Keratinocyte (primary cell): ENCODE data around the gene FTCD. TPM values are rescaled to one million over a fixed set of nuclear protein-coding genes. Genes with fewer than 3 reads are reported as not detected.

Source experiments
- DNase-seq: peaks from one replicate; pipeline ENCODE4 v3.0.0-alpha.2; 2011; ENCODE audit warnings: low read depth, missing footprints, low spot score
- FAIRE-seq: peaks from 2 replicates; lab custom pipeline; 2011; peaks lifted over from hg19 to GRCh38; lab: Jason Lieb, UNC
- H2AFZ ChIP-seq: 2 replicates; pipeline ENCODE4 v1.6.0; 2012; ENCODE audit warnings: low read length, control low read depth, inconsistent platforms; ENCODE audit not compliant: control insufficient read depth
- H3K27ac ChIP-seq: 2 replicates; pipeline ENCODE4 v1.5.1; 2011; ENCODE audit warnings: low read length; ENCODE audit not compliant: control insufficient read depth, insufficient read depth
- H3K27me3 ChIP-seq: 3 replicates; pipeline ENCODE4 v1.6.0; 2011; ENCODE audit warnings: low read length; ENCODE audit not compliant: control insufficient read depth, insufficient read depth; ENCODE audit errors: extremely low read depth
- H3K36me3 ChIP-seq, 2 experiments: 2 replicates in 1 of 2; 3 replicates in 1 of 2; pipeline ENCODE4 v1.5.1; 2011; ENCODE audit warnings: low read length in 2 of 2, mild to moderate bottlenecking in 1 of 2; ENCODE audit not compliant: control insufficient read depth in 2 of 2, insufficient read depth in 2 of 2; ENCODE audit errors: extremely low read depth in 1 of 2
- H3K4me1 ChIP-seq: 3 replicates; pipeline ENCODE4 v1.5.1; 2011; ENCODE audit warnings: low read length; ENCODE audit not compliant: control insufficient read depth, insufficient read depth; ENCODE audit errors: extremely low read depth
- H3K4me2 ChIP-seq: 3 replicates; pipeline ENCODE4 v1.6.0; 2011; ENCODE audit warnings: low read depth, low read length; ENCODE audit not compliant: control insufficient read depth, insufficient read depth; ENCODE audit errors: extremely low read depth
- H3K4me3 ChIP-seq, 3 experiments: fragments of 200-600 bp in 1 of 3; sonication (generic) in 1 of 3; 2 replicates in 2 of 3; 3 replicates in 1 of 3; pipeline ENCODE4 v1.5.1; 2011 to 2016; ENCODE audit warnings: low read length in 3 of 3, mild to moderate bottlenecking in 3 of 3, control low read depth in 2 of 3, inconsistent platforms in 1 of 3, low read depth in 1 of 3, mixed read lengths in 1 of 3, mixed run types in 1 of 3, moderate library complexity in 1 of 3; ENCODE audit not compliant: control insufficient read depth in 2 of 3, insufficient read depth in 2 of 3; ENCODE audit errors: extremely low read depth in 1 of 3
- H3K79me2 ChIP-seq: 2 replicates; pipeline ENCODE4 v1.6.0; 2012; ENCODE audit warnings: low read length; ENCODE audit not compliant: control insufficient read depth, insufficient read depth
- H3K9ac ChIP-seq: 3 replicates; pipeline ENCODE4 v1.6.0; 2011; ENCODE audit warnings: low read length; ENCODE audit not compliant: control insufficient read depth, insufficient read depth; ENCODE audit errors: extremely low read depth
- H3K9me1 ChIP-seq: 3 replicates; pipeline ENCODE4 v1.6.0; 2011; ENCODE audit warnings: low read length; ENCODE audit not compliant: control insufficient read depth, insufficient read depth; ENCODE audit errors: extremely low read depth
- H3K9me3 ChIP-seq: 2 replicates; pipeline ENCODE4 v1.5.1; 2012; ENCODE audit warnings: low read depth, low read length; ENCODE audit not compliant: control insufficient read depth
- H4K20me1 ChIP-seq: 3 replicates; pipeline ENCODE4 v1.6.0; 2011; ENCODE audit warnings: low read length; ENCODE audit not compliant: control insufficient read depth, insufficient read depth; ENCODE audit errors: extremely low read depth
- EZH2 ChIP-seq: IDR thresholded peaks from one replicate; pipeline ENCODE4 v1.6.1; 2012; ENCODE audit warnings: inconsistent platforms, mild to moderate bottlenecking, low read length, moderate library complexity
- dilution Hi-C: fragments of 300-500 bp; cut with MboI; formaldehyde crosslinking; loops from one replicate; pipeline ENCODE4 v1.7.0; 2020; ENCODE audit warnings: low sequenced_read_pairs; ENCODE audit not compliant: extremely low pct_ligation_motif_present
- polyA plus RNA-seq, 5 experiments: library from polyadenylated mRNA; depleted of rRNA in 3 of 5; stranded (reverse) in 3 of 5; stranded (forward) in 1 of 5; unstranded in 1 of 5; fragments of >200 nt; gene quantifications; 1 replicate in 1 of 5; 2 replicates in 3 of 5; 3 replicates in 1 of 5; pipeline versions ENCODE4 v1.2.1 to v1.2.3, GENCODE V29; 2011 to 2012; ENCODE audit warnings: missing spikeins in 2 of 5, low read depth in 1 of 5, low replicate concordance in 1 of 5
- TF ChIP-seq, protein P1 (sequence below), 3 experiments: IDR thresholded peaks in 1 of 3; conservative IDR thresholded peaks in 1 of 3; optimal IDR thresholded peaks in 1 of 3; 2 replicates in 2 of 3; 3 replicates in 1 of 3; pipeline versions ENCODE3 to v1.5.1; 2011; ENCODE audit warnings: low read length in 3 of 3, mild to moderate bottlenecking in 3 of 3, moderate library complexity in 2 of 3, control low read depth in 1 of 3, inconsistent platforms in 1 of 3; ENCODE audit not compliant: insufficient read depth in 2 of 3; ENCODE audit errors: extremely low read depth in 1 of 3

The FTCD gene
- polyA plus RNA-seq, 1 donor (not counting 4 experiments of a cell fraction or from before 2014, with no cell fraction given) = not detected

DNA sequence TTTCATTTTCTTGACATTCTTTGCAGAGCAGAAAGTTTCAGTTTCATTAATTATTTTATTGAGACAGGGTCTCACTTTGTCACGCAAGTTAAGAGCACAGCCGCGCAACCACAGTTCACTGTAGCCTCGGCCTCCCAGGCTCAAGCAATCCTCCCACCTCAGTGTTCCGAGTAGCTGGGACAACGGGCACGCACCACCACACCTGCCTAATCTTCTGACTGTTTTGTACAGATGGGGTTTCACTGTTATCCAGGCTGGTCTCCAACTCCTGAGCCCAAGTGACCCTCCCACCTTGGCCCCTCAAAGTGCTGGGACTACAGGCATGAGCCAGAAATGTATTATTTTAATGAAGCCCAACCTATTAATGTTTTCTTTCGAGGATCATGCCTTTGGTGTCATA is 31.9 kb upstream of the FTCD start:
- TF ChIP-seq EZH2 = no peak

DNA sequence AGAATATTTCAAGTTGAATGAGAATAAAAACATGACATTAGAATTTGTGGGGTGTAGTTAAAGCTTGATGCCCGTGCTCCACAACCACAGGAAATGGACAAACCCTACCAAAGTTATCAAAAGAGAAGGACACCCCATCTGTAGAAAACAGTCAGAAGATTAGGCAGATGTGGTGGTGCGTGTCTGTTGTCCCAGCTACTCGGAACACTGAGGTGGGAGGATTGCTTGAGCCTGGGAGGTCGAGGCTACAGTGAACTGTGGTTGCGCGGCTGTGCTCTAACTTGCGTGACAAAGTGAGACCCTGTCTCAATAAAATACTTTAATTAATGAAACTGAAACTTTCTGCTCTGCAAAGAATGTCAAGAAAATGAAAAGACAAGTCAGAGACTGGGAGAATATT is 30.3 kb upstream of the FTCD start:
- no peaks in the 10 kb centered on the region for H3K9me3 ChIP-seq
- H3K4me1 ChIP-seq = peaks cover 20% of the 10 kb centered on the region
- DNase-seq = no peak
- no peak overlapping the region for H3K9ac ChIP-seq
- dilution Hi-C loops = no loop called here
- no peak overlapping the region for H3K4me2 ChIP-seq
- no peak overlapping the region for H2AFZ ChIP-seq
- no peaks in the 10 kb centered on the region for H3K79me2 ChIP-seq
- TF ChIP-seq EZH2 = no peak
- TF ChIP-seq, protein P1, sequence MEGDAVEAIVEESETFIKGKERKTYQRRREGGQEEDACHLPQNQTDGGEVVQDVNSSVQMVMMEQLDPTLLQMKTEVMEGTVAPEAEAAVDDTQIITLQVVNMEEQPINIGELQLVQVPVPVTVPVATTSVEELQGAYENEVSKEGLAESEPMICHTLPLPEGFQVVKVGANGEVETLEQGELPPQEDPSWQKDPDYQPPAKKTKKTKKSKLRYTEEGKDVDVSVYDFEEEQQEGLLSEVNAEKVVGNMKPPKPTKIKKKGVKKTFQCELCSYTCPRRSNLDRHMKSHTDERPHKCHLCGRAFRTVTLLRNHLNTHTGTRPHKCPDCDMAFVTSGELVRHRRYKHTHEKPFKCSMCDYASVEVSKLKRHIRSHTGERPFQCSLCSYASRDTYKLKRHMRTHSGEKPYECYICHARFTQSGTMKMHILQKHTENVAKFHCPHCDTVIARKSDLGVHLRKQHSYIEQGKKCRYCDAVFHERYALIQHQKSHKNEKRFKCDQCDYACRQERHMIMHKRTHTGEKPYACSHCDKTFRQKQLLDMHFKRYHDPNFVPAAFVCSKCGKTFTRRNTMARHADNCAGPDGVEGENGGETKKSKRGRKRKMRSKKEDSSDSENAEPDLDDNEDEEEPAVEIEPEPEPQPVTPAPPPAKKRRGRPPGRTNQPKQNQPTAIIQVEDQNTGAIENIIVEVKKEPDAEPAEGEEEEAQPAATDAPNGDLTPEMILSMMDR (optimal IDR thresholded peaks at IDR 0.05 in 1 of 3, IDR thresholded peaks at IDR 0.05 in 1 of 3, conservative IDR thresholded peaks at IDR 0.05 in 1 of 3; ENCODE audit: extremely low read depth in 1 of 3, insufficient read depth in 2 of 3, low read length in 3 of 3) = no peak
- H3K4me3 ChIP-seq = no peak overlapping the region
- H4K20me1 ChIP-seq = peaks cover 3% of the 10 kb centered on the region
- no peaks in the 10 kb centered on the region for H3K9me1 ChIP-seq
- FAIRE-seq = no peak
- peaks cover 12 to 15% of the 10 kb centered on the region in 2 experiments for H3K36me3 ChIP-seq
- H3K27me3 ChIP-seq = no peaks in the 10 kb centered on the region
- no peak overlapping the region for H3K27ac ChIP-seq

More for the DNA sequence above, 31.9 kb upstream of the FTCD start:
- Histone ChIP-seq H3K79me2 (no peaks in the 10 kb centered on the region), H3K9me3 (no peaks in the 10 kb centered on the region), H3K4me3 (no peak overlapping the region), H3K4me1 (peaks cover 23% of the 10 kb centered on the region), H3K4me2 (no peak overlapping the region), H3K27ac (no peak overlapping the region), H2AFZ (no peak overlapping the region), H3K36me3 (peaks cover 20 to 23% of the 10 kb centered on the region in 2 experiments), H3K27me3 (no peaks in the 10 kb centered on the region), H4K20me1 (peaks cover 4% of the 10 kb centered on the region), H3K9me1 (no peaks in the 10 kb centered on the region), H3K9ac (no peak overlapping the region)
- no peak for FAIRE-seq
- dilution Hi-C loops = no loop called here
- no peak for DNase-seq
